Thyroid gland (tissue), 4 donors: ENCODE results near the gene PSMB11.

Experiments used
- POLR2A ChIP-seq, 2 donors: fragments of 450-650 bp; IDR thresholded peaks; one replicate each; pipeline ENCODE4 v1.6.1; 2017; ENCODE audit warnings: antibody characterized with exemption in 2 of 2, mild to moderate bottlenecking in 2 of 2, moderate library complexity in 1 of 2
- TF ChIP-seq, protein P1 (sequence below), 6 experiments: fragments of 200-600 bp in 3 of 6; fragments of 450-650 bp in 3 of 6; sonication (generic) in 3 of 6; IDR thresholded peaks; one replicate each; pipeline ENCODE4 v1.5.1; 2016 to 2019; ENCODE audit warnings: antibody characterized with exemption in 6 of 6, mild to moderate bottlenecking in 2 of 6, inconsistent platforms in 1 of 6, moderate library complexity in 1 of 6

DNA sequence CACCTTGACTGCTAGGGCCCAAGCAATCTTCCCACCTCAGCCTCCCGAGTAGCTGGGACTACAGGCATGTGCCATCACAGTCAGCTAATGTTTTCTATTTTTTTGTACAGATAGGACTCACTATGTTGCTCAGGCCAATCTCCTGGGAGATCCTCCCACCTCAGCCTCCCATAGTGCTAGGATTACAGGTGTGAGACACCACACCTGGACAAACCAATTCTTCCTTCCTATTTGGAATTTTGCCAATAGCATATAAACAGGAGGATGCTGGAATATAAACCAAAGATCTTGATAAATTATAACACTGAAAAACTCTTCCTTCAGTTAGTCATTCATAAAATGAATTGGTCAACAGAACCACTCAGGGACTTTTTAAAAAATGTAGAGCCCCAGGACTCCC is 44.6 kb downstream of the PSMB11 start:
- TF ChIP-seq, protein P1, sequence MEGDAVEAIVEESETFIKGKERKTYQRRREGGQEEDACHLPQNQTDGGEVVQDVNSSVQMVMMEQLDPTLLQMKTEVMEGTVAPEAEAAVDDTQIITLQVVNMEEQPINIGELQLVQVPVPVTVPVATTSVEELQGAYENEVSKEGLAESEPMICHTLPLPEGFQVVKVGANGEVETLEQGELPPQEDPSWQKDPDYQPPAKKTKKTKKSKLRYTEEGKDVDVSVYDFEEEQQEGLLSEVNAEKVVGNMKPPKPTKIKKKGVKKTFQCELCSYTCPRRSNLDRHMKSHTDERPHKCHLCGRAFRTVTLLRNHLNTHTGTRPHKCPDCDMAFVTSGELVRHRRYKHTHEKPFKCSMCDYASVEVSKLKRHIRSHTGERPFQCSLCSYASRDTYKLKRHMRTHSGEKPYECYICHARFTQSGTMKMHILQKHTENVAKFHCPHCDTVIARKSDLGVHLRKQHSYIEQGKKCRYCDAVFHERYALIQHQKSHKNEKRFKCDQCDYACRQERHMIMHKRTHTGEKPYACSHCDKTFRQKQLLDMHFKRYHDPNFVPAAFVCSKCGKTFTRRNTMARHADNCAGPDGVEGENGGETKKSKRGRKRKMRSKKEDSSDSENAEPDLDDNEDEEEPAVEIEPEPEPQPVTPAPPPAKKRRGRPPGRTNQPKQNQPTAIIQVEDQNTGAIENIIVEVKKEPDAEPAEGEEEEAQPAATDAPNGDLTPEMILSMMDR (IDR thresholded peaks at IDR 0.05) = no peak
- TF ChIP-seq POLR2A (IDR thresholded peaks at IDR 0.05) = no peak
